SKM-1 treated with dmso at 0.1 percent for 144 hours (cell line): ENCODE measurements around the gene ONECUT3.

Source experiments
- DNase-seq: peaks from one replicate; lab custom pipeline; 2025; ENCODE audit not compliant: unreplicated experiment; lab: John Stamatoyannopoulos, UW

The ONECUT3 gene

DNA sequence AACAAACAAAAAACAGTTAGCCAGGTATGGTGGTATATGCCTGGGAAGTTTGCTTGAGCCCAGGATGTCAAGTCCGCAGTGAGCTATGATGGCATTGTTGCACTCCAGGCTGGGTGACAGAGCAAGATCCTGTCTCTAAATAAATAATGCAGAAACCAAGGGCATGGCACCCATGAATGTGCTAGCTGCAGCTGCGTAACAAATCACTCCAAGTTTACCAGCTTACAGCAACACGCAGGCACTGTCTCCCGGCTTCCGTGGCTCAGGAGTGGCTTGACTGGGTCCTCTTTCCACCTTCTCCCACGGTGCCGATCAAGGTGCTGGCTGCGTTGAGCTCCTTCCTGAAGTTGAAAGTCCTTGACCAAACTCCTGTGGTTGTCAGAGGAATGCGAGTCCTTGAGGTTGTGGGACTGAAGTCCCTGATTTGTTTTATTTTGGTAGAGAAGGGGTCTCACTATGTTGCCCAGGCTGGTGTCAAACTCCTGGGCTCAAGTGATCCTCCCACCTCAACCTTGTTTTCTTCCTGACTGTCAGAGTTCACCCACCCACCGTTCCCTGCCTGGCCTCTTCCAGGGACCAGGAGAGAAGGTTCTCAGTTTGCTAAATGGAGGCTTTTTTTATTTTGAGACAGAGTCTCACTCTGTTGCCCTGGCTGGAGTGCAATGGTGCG lies 13.2 kb upstream of the ONECUT3 start:
- no peak for DNase-seq

- no peak for DNase-seq
Measured at GRCh38 chr19:1742989-1743696, 10.2 kb upstream of the ONECUT3 start.

- DNase-seq, result no peak
Measured at GRCh38 chr19:1744133-1744665, 9.1 kb upstream of the ONECUT3 start.

DNA sequence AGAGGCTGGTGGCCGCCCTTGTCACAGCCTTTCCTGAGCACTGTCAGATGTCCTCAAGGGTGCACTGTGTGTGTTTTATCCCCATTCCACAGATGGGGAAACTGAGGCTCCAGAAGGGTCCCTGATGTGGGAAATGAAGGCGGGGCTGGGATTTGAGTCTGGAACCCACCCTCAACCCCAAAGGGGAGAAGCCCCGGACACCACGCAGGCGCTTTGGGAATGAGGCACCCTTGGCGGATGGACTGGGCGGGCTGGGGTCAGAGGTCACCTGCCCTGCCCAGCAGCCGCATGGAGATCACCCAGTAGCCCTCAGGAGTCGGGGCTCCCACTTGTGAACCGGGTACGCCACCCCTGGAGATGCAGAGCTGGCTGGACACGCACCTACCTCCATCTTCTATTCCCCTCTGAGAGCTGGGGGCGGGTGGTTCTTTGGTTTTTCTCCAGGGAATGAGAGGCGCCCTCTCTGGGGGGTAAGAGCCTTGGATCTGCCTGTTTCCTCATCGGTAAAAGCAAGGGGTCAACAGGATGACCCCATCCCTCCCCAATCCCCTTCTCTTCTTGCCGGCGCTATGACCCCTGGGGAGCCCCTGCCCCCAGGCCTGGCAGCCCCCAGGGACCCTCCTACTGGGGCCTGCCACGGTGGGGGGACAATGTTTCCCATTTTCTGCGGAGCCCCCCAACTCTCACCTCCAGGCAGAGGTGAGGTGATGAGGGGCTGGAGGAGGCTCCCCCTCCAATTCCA lies 8.3 kb upstream of the ONECUT3 start:
- DNase-seq, result no peak

DNA sequence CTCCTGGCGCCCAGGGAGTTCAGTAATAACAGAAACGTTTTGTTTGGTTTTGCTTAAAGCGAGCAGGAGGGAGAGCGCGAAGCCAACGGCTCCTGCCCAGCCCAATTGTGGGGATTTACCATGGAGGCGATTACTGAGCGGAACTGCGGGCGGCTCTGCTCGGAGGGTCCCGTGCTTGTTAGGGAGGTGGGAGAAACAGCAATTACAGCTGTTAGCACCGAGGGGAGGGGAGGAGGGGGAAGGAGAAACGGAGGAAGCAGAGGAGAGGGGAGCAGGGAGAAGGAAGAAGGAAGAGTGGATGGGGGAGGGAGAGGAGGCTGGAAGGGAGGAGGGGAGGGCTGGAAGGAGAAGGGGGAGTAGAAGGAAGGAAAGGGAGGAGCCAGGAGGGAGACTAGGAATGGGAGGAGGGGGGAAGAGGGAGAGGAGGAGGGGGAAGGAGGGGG lies 7.7 kb upstream of the ONECUT3 start:
- DNase-seq, result no peak

DNA sequence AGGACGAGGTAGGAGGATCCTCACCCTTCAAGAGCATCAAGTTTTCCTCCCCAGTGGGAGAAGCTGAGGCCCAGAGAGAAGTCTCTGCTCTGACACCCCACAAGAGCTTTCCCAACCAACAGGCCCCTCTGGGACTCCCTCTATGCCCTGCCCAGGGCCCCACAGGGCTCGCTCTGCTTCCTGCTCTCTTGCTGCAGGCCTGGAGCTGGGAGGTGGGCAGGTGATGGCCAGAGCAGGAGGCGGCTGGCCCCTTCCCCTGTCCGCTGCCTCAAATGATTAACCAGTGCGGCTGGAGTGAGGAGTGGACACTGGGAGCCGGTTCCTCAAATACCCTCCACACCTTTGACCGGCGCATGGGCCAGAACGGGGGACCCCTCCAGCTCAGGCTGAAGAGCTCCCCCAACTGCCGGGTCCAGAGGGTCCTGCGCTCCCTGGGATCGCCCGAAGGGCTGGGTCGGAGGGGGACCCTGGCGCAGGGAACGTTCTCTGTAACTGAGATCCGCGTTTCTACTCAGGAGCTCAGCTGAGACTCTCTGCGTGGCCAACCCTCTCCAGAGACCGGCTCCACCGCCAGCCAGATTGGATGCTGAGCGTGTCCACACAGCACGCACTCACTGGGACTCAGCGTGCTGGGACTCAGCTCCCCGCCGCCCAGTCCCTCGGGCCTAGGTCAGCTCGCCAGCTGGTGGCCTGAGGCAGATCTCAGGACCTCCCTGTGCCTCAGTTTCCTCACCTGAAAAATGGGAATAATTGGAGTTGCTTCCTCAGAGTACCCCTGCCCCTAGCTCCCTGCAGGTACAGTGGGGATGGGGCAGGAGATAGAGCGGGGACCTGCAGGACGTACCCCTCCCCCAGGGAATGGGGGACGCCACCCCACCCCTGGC lies 6.7 kb upstream of the ONECUT3 start:
- no peak for DNase-seq

DNA sequence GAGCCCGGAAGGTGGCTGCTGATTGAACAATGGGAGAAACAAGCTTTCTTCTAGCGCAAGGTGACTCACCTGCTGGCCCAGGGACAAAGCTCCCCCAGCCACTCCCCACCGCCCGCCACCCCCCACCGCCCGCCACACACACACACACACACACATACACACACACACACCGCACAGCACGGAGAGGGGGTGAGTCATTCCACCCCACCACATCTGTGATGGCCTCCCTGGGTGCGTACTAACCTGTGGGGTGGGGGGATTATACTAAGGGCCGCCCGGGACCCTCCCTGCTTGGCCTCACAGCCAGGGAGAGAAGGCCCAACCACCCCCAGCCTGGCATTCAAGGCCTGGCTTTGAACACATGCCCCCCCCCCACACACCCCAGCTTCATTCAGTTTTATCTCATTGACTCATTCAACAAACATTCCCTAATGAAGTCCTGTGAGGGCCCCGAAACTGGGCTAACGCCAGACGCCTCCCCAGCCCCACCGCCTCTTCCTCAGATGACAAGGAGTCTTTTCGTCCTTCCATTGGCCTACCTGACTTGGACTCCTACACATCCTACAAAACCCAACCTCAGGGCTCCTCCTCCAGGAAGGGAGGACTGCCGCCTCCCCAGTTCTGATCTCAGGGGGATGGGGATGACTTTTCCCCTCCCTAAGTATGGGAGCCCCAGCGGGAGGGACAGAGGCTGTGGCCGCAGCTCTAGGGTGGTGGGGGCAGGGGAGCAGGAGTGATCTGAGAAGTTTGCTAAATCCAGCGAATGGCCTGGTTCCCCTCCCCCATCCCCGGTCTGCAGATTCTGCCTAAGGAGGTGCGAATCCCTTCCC lies 5.8 kb upstream of the ONECUT3 start:
- DNase-seq, result no peak

DNA sequence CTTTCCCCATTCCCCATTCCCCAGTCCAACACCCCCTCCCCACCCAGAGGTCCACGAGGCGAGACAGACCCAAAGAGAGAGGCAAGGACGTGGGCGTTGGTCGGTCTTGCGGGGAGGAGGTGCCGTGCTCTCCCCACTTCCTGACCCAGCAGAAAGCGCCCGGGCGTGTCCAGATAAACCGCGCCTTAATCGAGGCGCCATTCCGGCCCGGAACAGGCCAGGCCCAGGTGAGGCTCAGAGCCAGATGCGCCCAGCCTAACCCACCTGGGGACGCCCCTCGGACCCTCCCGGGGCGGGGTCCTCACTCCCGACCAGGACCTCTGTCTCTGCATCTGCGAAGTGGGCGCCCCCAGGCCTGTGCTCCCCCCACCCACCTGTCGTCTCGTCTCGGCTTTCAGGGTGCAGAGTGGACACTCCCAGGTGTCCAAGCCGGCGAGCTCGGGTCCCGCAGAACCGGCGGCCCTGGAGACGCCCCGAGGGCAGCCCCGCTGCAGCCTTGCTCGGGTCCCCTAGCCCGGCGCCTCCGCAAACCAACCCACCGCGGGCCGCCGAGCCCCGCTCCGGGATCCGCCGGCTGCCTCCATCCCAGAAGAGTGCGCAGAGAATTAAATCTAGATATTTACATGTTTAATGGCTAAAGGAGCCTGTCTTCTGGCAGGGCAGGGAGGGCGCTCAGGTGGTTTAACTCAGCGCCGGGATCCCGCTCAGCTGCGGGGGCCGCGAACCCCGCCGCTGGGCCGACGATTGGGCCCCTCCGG lies 5.0 kb upstream of the ONECUT3 start:
- no peak for DNase-seq

DNA sequence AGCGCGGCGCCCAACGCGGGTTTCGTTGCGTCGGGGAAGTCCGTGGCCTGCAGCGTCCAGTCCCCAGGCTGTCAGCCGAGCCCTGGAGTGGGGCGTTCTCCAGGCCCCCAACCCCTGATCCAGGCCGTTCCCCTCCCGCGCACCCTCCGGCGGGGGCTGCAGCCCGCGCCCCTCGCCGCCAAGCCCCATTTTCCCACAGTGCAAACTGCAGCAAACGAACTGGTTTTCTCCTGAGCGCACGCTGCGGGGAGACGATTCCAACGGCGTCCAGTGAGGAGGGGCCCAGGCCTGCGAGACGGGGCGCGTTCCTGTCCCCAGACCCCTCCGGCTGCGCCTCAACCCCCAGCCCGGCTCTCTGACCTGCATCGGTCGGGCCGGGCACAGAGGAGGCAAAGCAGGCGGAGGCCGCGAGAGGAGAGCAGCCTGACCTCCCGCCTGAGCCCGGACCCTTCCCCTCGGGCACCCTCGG lies 4.4 kb upstream of the ONECUT3 start:
- no peak for DNase-seq

- DNase-seq, result no peak
Measured at GRCh38 chr19:1749373-1750342, 3.6 kb upstream of the ONECUT3 start.

DNA sequence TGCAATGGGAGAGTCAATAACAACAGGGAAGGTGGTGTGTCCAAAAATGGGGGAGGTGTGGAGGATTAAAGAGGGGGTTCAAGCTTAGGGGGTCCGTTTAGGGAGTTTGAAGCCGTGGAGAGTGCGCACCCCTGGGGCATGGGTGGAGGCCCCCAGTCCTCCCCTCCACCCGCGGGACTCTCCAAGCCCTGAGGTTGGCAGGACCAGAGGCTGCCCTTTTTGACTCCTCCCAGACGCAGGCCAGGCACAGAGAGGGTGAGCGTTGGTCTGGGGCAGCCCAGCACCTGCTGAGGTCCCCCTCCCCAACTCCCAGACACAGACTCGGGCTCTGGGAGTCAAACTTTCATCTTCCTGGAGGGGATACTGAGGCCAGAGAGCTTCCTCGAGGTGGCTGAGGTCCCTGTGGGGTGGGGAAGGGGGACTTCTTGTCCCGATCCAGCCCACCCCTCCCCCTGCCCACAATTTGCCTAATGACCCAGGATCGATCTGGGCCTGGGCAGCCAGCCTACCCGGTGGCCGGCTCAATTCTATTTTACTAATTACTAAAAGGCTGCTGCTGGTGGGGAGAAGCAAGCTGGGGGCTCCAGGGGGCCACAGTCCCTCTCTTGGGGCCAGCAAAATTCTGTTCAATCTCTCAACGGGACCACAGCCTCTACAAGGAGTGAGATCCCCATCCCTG lies 2.8 kb upstream of the ONECUT3 start:
- no peak for DNase-seq

DNA sequence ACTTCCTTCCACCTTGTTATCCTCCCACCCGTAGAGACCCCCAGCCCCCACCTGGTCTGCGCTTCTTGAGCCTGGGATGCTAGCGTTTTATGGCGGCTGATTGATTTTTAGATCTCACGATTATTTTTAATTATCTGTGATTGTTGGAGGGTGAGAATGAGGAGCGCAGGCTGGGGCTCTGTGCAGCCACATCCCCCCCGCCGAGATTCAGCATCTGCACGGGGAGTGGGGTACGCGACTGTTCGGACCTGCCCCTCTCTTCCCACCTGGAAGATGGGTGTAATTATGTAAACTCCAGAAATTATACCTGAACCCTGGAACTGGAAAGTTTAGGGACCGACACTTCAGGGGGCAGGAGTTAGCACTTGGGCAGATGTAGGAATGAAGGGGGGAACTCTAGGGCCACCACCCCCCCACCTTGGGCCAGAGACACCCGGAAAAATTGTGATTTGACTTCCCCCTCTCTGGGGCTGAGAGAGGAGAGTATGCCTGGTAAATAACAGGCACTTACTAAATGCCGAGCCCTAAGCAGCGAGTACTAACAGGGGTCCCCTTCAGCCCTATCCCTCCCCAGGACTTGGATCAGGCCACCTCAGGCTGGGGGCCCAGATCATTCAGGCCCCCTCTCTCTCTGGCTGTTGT lies 1.8 kb upstream of the ONECUT3 start:
- no peak for DNase-seq

DNA sequence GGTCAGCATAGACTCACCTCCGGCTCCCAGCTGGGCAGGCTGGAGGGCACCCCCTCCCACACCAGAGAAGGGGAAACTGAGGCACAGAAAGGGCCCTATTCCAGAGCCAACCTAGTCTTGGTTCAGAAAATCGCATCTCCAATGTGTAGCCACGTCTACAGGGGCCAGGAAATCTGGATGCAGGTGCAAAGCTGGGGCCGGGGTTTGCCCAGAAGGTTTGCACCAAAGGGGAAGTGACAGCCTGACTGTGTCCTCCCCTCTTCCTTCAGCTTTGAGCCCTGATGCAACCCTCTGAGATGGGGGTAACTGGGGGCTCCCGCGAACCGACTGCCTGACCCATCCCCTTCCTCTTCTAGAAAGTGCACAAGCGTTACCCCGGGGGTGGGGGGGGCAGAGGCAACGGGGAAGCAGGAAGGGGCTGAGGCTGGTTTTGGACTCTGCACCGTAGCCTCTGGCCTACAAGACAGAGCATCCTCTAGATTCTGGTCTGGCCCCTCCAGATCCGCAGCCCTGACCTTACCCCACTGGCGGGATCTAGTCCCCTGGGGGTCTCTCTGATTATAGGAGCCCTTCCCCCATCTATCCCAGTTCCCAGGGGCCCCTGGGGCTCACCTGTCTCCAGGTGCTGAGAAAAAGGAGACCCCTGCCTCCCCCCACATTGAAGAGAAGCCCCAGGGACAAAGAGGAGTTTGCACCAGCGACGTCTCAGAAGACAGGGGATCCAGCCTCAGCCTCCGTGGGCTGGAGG lies 1.1 kb upstream of the ONECUT3 start:
- DNase-seq, result no peak

DNA sequence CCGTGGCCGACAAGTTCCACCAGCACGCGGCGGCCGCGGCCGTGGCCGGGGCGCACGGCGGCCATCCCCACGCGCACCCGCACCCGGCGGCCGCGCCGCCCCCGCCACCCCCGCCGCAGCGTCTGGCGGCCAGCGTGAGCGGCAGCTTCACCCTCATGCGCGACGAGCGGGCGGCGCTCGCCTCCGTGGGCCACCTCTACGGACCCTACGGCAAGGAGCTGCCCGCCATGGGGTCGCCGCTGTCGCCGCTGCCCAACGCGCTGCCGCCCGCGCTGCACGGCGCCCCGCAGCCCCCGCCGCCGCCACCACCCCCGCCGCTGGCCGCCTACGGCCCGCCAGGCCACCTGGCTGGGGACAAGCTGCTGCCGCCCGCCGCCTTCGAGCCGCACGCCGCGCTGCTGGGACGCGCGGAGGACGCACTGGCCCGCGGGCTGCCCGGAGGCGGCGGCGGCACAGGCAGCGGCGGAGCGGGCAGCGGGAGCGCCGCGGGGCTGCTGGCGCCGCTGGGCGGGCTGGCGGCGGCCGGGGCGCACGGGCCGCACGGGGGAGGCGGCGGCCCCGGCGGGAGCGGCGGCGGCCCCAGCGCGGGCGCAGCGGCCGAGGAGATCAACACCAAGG lies 821 bp downstream of the ONECUT3 start:
- no peak for DNase-seq

GRCh38 chr19:1754636-1755466 lies 1.5 kb downstream of the ONECUT3 start:
- no peak for DNase-seq
